VCaP (cell line): Measurements from ENCODE around the gene KIF22.

Experiments
- H3K27ac ChIP-seq: fragments of 450-650 bp; 2 replicates; pipeline ENCODE4 v1.5.1; 2017
- CTCF ChIP-seq: fragments of 450-650 bp; conservative IDR thresholded peaks from 2 replicates; pipeline ENCODE4 v1.5.1; 2017; ENCODE audit warnings: mild to moderate bottlenecking, moderate library complexity

Gene KIF22

GRCh38 chr16:29849505-29849904 lies 59.0 kb downstream of the KIF22 start:
- TF ChIP-seq CTCF, result no peak
- H3K27ac ChIP-seq, result no peak overlapping the region

- no peak for TF ChIP-seq CTCF
These were observed 60.4 kb downstream of the KIF22 start for GRCh38 chr16:29850998-29851397.

GRCh38 chr16:29852654-29853053 lies 62.1 kb downstream of the KIF22 start:
- no peak overlapping the region for H3K27ac ChIP-seq
- TF ChIP-seq CTCF, result no peak

More at GRCh38 chr16:29850998-29851397, 60.4 kb downstream of the KIF22 start:
- H3K27ac ChIP-seq, result no peak overlapping the region

GRCh38 chr16:29854520-29855100 lies 64.1 kb downstream of the KIF22 start:
- H3K27ac ChIP-seq, result no peak overlapping the region
- no peak for TF ChIP-seq CTCF
